T-helper 1 cell treated with Interleukin-12 subunit alpha and Interleukin-12 subunit beta and Interleukin-4 antibody, amounts not matched to agents 30 ng/mL and 1 ng/mL, for 36 hours (primary cell): ENCODE measurements around the gene ARL15. TPM values are rescaled to one million over a fixed set of nuclear protein-coding genes. Genes with fewer than 3 reads are reported as not detected.

Source experiments
- intact Hi-C: fragments of 100-400 bp; cut with micrococcal nuclease; formaldehyde crosslinking; loops from one replicate; pipeline ENCODE4 v1.15.1; 2024
- total RNA-seq: library from RNA; stranded (reverse); gene quantifications from 2 replicates; pipeline ENCODE4 v1.2.3, GENCODE V29; 2022

ARL15 gene
- total RNA-seq, 1 donor from 2014 or later, result 13.1 TPM

DNA sequence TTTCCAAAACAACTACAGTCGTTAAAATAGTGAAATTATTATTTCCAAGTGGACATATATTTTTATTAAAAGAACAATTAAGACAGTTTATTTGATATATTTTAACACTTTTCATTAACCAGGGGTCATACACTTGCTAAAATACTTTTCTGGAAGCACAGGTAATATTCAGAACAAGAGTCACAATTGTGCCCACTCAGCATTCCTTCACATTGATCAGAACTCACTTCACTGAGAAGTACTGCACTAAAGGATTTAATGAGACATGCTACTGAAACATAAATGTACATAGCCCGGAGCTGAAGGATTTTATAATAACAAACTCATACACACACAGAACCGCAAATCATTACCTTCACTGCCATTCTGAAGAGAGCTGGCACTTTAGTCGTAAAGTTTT lies 361.8 kb downstream of the ARL15 start:
- intact Hi-C loops, result no loop called here

DNA sequence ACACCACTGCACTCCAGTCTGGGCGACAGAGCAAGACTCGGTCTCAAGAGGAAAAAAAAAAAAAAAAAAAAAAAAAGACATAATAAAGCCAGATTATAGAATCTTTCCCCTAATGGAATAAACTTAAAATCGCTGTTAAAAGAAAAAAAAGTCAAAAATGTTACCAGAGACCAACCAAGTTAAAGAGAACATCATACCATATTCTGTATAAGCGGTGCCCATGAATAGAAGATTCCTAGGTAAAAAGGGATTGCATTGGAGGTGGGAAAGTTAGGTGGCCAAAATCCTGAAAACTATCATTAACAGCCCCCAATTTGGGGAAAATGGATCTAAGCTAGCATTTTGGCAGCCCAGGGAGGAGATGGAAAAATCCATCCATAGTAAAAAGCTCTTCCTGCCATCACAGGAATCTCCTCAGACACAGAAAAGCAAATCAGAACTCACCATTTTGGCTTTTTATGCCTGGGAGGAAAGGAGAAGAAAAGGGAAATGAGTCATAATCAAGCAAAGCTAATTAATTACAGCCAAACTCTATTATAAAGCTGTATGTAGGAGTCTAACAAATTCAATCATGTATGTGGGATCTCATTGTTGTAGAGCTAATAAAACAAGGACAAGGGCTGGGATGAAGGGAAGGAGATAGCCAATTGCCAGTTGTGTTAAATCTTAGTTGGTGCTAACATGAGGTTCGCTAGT lies 363.8 kb downstream of the ARL15 start:
- intact Hi-C loops, result no loop called here

DNA sequence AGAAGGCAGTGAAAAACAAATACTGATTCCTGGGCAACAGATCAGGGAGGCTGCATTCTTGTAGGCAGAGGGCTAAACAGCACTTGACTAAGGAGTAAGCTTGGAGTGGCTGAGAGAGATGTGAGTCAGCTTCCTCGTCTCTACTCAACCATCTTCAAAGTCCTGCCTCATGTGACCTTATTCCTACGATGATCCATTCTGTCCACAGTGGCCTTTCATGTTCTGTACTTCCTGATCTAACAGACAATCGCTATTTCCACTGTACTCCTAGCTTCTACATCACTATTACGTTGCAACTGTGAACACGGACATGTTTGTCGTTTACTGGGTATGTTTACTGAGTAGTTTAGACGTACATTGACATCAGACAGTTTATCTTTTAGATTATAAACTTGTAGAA lies 365.4 kb downstream of the ARL15 start:
- intact Hi-C loops, result no loop called here

DNA sequence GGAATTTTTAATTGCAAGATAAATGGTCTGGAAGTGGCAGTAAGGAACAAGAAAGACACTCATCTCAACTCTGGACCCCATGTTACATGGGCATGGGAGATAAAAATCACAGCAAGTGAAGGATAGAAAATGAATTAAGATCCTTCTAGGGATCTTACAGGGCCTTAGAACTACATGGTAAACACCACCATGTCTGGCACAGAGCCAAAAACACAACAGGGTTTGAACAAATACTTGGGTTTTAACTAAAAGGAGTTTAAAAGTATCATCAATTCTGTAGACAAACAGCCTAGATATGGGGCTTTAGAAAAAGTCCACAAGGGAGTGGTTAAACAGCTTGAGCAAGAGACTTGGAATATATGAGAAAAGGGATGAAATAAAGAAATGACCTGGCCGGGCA lies 366.4 kb downstream of the ARL15 start:
- intact Hi-C loops, result no loop called here

DNA sequence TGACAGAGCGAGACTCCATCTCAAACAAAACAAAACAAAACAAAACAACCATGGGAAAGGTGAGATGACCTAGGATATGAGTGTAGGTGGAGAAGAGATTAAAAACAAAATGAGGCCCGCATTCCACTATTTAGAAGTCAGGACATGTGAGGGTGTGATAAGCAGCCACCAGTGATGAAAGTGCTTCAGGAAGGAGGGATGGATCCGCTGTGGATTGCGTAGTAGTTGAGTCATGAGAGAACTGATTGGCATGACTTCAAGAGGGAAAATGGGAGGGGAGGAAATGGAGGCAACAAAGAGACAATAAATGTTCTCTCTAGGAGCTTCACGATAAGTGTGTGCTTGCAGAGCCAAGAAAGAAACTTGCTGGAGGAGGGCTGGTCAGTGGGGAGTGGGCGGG lies 367.6 kb downstream of the ARL15 start:
- intact Hi-C loops, result no loop called here

DNA sequence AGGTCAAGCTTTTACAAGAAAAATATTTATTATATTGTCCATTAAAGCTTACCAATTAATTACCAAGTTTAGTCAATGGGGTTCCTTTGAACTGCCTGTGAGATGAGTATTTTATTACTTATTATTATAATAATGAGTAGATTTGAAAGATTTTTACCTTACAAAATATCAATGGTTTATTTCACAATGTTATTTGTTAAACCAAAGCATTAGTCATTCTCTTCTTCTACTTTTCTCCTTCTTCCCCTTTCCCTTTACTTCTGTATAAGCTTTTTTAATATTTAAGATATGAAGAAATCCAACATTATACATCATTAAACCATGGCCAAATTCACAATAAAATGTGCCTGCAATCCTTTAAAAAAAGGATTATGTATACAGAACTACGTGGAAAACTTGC lies 369.5 kb downstream of the ARL15 start:
- intact Hi-C loops, result no loop called here

DNA sequence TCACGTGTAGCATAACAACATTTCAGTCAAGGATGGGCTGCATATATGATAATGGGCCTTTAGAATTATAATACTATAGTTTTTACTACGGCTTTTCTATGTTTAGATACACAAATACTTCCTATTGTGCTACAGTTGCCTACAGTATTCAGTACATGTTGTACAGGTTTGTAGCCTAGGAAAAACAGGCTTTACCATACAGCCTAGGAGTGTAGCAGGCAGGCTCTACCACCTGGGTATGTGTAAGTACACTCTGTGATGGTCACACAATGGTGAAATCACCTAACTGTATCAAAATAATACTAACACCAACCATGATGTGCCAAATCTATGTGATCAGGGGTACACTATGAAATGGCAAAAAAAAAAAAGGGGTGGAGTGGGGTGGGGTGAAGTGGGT lies 372.9 kb downstream of the ARL15 start:
- intact Hi-C loops, result no loop called here

DNA sequence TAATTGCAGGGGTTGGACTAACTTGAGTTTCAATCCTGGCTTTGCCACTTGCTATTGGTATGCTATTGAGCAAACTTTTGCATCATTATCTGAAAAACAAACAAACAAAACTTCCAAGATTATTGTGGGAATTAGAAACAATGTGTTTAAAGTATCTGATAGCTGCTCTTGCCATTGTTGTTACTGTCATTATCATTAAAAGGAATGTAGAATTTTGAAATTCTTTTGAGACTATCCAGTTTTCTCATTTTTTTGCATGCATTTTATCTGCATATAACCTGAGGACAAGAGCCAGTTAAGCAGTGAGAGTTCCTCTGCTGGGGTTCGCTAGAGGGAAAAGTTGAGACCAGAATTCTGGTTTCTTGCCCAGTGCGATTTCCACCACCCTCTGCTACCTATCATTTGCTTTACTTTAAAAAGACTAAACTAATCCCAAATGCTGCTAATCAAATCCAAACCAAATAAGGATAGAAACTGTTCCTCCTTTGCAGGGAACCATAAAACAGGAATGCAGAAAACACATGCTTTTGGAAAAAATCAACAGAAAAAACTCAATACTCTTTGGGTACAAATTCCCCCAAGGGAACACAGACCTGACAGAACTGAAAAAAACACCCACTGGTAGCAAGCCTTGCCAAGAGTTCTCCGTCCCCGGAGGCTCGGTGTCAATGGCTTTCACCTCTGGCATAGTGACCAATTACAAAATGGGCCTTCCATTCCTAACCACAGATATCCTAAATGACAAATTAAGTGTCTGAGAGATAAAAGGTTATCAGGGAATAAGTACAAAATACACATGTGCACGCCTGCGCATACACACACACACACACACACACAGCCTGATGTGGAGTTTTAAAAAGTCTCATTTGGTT lies 373.7 kb downstream of the ARL15 start:
- intact Hi-C loops, result no loop called here

DNA sequence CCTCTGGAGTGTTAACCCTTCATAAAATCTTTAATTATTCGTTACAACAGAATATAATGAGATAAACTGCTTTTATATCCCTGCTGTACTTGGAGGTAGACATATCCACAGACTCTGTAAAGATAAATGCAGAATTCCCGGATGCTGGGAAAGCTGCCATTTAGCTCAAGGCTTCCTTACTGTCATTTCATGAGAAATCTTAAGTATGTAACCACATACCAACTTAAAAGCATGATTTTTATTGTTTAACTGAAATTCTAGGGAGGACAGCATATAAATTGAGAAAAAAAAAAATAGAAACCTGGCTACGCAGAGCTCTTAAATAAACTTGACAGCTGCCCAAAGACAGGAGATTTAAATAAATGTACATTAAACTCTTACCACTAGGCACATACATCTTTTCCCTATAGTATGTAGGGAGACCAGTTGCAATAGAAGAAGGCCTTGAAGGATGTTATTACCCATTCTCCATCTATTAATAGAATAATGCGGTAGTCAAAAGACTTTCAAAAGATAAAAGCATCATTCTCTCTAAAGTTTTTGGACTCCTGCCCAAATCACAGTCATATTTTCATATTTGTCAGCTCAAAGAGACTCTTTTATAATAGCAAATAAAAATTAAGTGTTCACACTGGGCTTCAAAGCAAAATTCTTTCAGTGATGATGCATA lies 376.1 kb downstream of the ARL15 start:
- intact Hi-C loops, result no loop called here

DNA sequence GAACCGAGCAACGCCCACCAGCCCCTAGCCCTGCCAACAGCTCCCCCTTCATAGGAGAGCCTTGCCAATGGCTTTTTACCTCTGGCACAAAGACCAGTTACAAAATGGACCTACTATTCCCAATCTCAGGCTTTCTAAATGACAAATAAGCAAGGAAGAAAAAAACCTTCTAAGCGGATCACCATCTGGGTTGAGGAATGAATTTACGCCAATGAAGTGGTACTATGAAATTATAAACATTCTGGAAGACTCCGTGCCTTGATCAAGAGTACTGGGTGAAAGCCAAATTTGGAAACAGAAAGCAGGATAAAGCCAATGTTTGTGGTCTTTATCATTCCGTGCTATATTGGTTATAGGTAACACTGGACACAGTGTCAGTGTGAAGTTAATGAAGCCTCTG lies 378.0 kb downstream of the ARL15 start:
- intact Hi-C loops, result no loop called here

DNA sequence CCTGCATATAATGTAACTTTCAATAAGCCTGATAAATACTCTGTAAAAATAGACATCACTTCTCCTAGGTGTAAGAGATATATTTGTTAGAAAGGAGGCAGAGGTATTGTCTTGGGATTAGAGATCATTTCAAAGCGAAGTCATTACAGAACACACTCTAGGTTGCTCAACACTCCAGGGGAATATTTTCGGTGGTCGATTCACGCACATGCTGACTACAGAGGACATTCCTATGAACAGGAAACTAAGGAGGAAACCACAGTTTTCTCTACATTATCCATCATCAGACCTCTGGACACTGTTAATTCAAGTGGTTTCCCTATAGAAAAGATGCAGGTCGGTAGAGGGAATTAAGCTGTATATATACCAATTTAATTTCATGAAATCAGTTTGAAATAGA lies 379.9 kb downstream of the ARL15 start:
- intact Hi-C loops, result no loop called here

DNA sequence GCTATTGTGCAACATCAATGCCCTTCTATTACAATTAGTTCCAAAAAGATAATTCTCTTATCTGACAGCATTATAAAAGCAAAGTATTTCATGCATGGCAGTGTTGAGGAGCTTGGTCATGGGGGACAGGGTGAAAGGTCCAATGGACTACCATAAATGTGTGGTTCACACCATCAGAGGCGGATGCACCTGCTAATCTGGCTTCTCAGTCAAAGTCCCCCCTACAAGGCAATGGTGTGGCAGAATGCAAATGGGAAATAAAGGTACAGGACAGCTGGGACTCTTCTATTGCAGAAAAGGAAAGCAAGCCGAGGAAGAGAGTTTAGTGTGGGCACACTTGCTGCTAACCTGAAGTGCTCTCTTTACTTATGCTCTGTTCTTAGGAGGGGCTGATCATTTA lies 380.8 kb downstream of the ARL15 start:
- intact Hi-C loops, result no loop called here

DNA sequence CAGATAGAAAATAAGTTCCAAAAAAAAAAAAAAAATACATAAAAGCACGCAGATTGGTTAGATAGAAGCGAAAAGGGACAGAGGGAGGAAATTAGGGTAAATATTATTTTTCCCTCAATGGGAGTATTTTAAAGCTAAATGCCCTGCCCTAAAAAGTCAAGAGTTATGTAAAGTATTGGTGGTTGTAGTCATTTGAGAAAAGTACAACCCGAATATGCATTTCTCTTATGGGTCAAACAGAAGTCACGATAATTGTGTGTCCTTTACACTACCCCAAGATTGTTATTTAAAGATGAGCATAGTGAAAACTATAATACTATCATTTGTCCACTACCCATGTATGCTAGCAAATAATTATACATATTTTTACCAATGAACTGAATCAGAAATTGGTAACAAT lies 381.2 kb downstream of the ARL15 start:
- intact Hi-C loops, result no loop called here

DNA sequence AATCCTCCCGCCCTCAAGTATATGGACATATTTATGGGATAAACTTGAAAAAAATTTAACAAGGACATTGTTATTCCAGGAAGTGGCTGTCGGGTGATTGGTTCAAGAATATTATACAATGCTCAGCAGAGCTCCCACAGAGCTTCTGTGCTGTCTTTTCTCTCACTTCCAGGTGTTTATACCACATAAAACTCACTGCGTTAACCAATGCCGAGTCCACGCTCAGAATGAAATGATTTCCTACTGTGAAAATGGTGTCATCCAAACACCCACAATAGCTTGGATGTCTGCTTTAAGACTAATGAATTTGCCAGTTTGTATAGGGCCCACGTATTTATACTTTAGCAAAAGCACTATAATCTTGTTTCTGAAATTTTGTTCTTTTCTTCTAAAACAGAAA lies 381.7 kb downstream of the ARL15 start:
- intact Hi-C loops, result no loop called here

DNA sequence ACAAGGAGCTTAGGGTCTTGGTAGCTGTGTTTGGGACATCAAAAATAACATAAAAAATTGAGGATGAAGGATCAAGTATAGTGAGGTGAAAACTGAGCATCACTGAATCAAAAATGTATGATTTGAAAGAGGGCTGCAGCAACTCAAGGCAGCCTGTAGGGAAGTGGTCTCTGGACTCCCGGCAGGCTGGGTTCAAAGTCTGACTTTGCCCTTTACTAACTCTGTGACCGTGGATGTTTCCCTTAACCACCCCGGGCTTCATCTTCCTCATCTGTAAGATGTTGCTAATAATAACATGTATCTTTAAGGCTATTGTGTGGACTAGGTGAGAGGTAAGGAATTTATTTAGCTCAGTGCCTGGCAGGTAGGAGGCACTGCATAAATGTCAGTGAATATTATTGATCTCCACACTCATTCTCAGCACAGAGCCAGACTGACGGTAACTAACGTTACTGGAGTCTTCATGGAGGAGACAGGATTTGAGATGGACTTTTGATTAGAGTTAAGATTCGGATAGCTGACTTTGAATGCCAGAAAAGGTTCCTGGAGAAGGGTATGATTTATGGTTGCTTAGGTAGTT lies 382.6 kb downstream of the ARL15 start:
- intact Hi-C loops, result no loop called here

DNA sequence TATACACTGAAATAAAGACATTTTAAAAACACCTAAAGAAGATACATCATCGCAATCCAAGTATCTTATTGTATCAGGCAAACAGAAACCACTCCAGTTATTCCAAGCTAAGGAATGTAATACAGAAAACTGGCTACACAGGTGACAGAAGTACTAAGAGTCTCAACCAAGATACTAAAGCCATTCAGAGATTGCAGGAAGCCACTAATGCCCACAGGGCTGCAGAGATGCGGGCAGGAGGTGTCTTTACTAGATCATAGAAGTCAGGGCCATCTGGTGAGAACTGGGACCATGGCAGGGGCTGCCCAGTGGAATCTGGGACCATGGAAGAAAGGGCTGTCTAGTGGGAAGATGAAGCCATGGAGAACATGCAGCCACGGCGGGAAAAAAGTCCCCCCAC lies 384.3 kb downstream of the ARL15 start:
- intact Hi-C loops, result no loop called here

DNA sequence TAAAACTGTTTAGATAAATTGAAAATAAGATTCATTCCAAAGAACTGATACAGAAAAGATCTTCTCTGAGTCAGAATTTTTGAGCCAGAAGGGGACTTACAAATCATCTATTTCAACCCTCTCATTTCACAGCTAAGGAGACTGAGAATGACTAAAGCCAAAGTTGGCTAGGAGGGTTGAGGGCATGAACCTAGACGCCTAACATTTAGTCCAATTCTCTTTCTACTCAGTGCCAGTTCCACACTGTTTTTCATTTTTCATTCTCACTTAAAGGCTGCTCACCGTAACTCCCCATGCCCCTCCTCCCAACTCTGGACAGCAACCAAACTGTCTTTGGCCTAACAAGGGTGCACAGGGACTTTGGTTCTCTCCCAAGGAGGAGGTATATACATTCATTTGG lies 386.0 kb downstream of the ARL15 start:
- intact Hi-C loops, result no loop called here

DNA sequence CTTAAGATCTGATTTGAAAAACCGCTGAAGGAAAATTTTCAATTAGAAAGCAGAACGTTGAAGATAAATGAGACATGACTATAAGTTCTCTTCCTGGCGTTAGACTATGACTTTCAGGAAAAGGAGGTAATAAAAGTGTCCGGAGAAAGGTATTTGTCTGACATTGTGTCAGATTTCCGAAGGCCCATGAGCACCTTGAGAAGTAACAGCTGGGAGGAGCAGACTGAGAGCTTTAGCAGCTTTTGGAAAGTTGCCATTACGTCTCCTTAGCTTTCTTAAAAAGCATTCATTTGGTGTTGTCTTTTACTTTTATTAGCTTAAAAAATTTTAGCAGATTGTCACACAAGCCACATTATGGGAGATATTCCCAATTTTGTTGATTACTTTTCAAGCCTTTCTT lies 386.4 kb downstream of the ARL15 start:
- intact Hi-C loops, result no loop called here

DNA sequence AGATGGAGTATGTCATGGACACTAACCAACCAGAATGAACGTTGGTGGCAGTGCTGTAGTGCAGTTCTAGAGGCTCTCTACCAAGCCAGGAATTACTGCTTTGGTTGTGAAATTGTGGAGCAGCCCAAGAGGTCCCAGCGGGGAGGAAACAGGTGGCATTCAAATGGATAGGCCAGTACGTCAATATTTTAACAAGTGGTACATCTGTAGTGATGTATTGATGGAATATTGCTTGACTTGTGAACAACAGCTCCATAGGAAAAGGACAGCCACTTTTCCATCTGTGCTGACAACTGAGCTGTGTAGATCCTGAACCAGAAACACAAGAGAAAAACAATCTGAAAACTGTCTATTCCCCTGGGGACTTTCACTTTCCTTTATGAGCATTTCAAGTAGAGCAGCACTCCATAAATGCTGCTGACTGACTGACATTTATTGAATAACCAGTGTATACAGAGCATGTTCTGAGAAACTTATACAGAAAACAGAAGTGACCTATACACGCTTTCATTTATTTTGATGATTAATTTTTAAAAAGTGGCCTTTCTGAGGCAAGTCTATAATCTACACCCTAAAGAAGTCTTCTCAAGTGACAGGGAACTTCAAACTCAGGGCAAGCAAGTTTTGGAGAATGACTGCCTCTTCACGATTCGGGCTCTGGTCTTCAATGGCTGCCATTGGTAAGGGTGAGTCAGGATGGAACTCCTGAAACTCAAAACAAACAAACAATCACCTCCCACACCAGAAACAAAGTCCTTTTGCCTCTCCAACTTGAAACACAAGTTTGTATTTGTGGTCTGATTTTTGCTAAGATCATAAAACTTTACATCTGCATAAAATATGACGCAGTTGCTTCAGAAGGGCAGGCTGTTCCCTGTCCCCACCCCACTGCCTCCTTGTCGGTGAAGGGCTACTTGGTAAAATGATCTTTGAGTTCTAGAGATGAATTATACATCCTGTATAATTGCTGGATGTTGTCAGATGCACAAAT lies 387.6 kb downstream of the ARL15 start:
- intact Hi-C loops, result no loop called here

DNA sequence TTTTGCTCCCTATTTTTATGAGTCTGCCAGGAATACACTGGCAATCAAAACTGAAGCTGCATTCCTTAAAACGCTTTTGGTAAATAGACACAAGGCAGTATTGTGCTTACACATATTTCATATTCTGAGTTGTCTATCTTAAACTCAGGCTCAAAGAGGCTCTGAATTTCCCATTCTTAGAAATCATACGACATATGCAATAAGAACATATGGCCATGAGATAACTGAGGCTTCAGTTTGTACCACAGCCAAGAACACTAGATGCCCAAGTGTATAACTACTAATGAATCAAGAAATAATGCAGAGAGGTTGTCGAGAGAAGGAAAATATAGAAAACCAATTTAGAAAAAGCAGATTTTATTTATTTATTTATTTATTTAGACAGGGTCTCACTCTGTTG lies 392.5 kb downstream of the ARL15 start:
- intact Hi-C loops, result no loop called here

DNA sequence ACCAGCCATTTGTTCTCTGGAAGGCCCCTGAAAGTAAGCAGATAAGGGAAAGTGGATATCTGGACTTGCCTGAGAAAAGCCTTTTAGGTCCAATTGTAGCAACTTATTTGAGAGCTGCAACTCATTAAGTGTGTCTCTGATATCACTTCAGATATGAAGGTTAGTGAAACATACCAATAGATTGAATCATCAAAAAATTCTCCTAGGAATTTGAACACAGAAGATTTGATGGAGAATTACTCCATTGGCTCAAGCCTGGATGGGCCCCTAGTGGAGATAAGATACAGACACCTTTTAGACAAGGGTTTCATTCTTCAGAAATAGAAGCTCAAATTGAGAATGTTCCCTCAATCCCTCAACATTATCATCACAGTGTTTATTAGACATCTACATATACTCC lies 393.3 kb downstream of the ARL15 start:
- intact Hi-C loops, result no loop called here
